Vagina (tissue), 2 donors: ENCODE data around the gene HTR4. TPM values are rescaled to one million over a fixed set of nuclear protein-coding genes. Genes with fewer than 3 reads are reported as not detected.
"Not testable (repeated sequence)": the region's sequence is repeated elsewhere in the genome, so short reads cannot be mapped to it uniquely, and the experiment has no call there.

ENCODE experiments used
- DNase-seq, 2 donors: peaks; one replicate each; pipeline ENCODE4 v3.0.0-alpha.2; 2017; ENCODE audit errors: extremely low spot score in 2 of 2
- H3K27ac ChIP-seq: fragments of 200-600 bp; sonication (generic); one replicate; pipeline ENCODE4 v1.5.1; 2019
- H3K27me3 ChIP-seq: fragments of 200-600 bp; sonication (generic); one replicate; pipeline ENCODE4 v1.5.1; 2019
- H3K36me3 ChIP-seq, 2 donors: fragments of 200-600 bp; sonication (generic); one replicate each; pipeline ENCODE4 v1.5.1; 2017 to 2019
- H3K4me1 ChIP-seq: fragments of 200-600 bp; sonication (generic); one replicate; pipeline ENCODE4 v1.5.1; 2019
- H3K4me3 ChIP-seq, 2 donors: fragments of 200-600 bp; sonication (generic); 1 replicate in 1 of 2; 2 replicates in 1 of 2; pipeline ENCODE4 v1.5.1; 2016 to 2019
- H3K9me3 ChIP-seq: fragments of 200-600 bp; sonication (generic); one replicate; pipeline ENCODE4 v1.5.1; 2019
- CTCF ChIP-seq, 3 experiments: fragments of 450-650 bp in 2 of 3; fragments of 200-600 bp in 1 of 3; sonication (generic) in 1 of 3; IDR thresholded peaks; one replicate each; pipeline ENCODE4 v1.5.1; 2017 to 2019; ENCODE audit warnings: antibody characterized with exemption in 3 of 3, mild to moderate bottlenecking in 2 of 3, moderate library complexity in 2 of 3
- POLR2A ChIP-seq, 2 donors: fragments of 450-650 bp; IDR thresholded peaks; one replicate each; pipeline ENCODE4 v1.6.1; 2017; ENCODE audit warnings: antibody characterized with exemption in 2 of 2, mild to moderate bottlenecking in 2 of 2, moderate library complexity in 2 of 2
- POLR2AphosphoS5 ChIP-seq, 2 donors: sonication (generic); formaldehyde crosslinking; IDR thresholded peaks; one replicate each; pipeline ENCODE4 v1.9.0; 2017; ENCODE audit warnings: antibody characterized with exemption in 2 of 2, mild to moderate bottlenecking in 2 of 2, low read depth in 1 of 2; ENCODE audit not compliant: insufficient read depth in 1 of 2
- intact Hi-C: fragments of 100-400 bp; cut with DNase I; formaldehyde crosslinking; loops from one replicate; pipeline ENCODE4 v1.15.1; 2023
- total RNA-seq: library from RNA; depleted of rRNA; stranded (reverse); fragments of >200 nt; gene quantifications from one replicate; pipeline ENCODE4 v1.2.3, GENCODE V29; 2016

The HTR4 gene
- total RNA-seq, 1 donor from 2014 or later = 2.9 TPM

GRCh38 chr5:148474025-148474511, 180.3 kb downstream of the HTR4 start:
- H3K9me3 ChIP-seq = no peaks in the 10 kb centered on the region
- no peaks in the 10 kb centered on the region for H3K4me1 ChIP-seq
- no peak overlapping the region for H3K4me3 ChIP-seq
- no peak overlapping the region for H3K27ac ChIP-seq
- H3K27me3 ChIP-seq = no peaks in the 10 kb centered on the region
- intact Hi-C loops = no loop called here
- TF ChIP-seq POLR2A (IDR thresholded peaks at IDR 0.05) (no peak), CTCF (IDR thresholded peaks at IDR 0.05) (no peak), POLR2AphosphoS5 (IDR thresholded peaks at IDR 0.05; ENCODE audit: insufficient read depth in 1 of 2, low read depth in 1 of 2) (no peak)
- no peaks in the 10 kb centered on the region for H3K36me3 ChIP-seq
- DNase-seq = no peak

GRCh38 chr5:148471379-148471778, 182.9 kb downstream of the HTR4 start:
- Histone ChIP-seq H3K36me3 (no peaks in the 10 kb centered on the region), H3K4me3 (no peak overlapping the region), H3K27ac (no peak overlapping the region), H3K9me3 (no peaks in the 10 kb centered on the region), H3K27me3 (no peaks in the 10 kb centered on the region), H3K4me1 (no peaks in the 10 kb centered on the region)
- TF ChIP-seq POLR2A (IDR thresholded peaks at IDR 0.05) = no peak
- no peak for TF ChIP-seq CTCF (IDR thresholded peaks at IDR 0.05)
- no peak for TF ChIP-seq POLR2AphosphoS5 (IDR thresholded peaks at IDR 0.05; ENCODE audit: insufficient read depth in 1 of 2, low read depth in 1 of 2)
- intact Hi-C loops = no loop called here
- DNase-seq = no peak

- no peaks in the 10 kb centered on the region for H3K27me3 ChIP-seq
- no peak for TF ChIP-seq POLR2A (IDR thresholded peaks at IDR 0.05)
- TF ChIP-seq CTCF (IDR thresholded peaks at IDR 0.05) = no peak
- TF ChIP-seq POLR2AphosphoS5 (IDR thresholded peaks at IDR 0.05; ENCODE audit: insufficient read depth in 1 of 2, low read depth in 1 of 2) = no peak
- intact Hi-C loops = no loop called here
- H3K9me3 ChIP-seq = no peaks in the 10 kb centered on the region
- H3K4me1 ChIP-seq = no peaks in the 10 kb centered on the region
- no peak overlapping the region for H3K27ac ChIP-seq
- DNase-seq = no peak
- no peaks in the 10 kb centered on the region for H3K36me3 ChIP-seq
- H3K4me3 ChIP-seq = no peak overlapping the region
Measured at GRCh38 chr5:148469501-148469935, 184.8 kb downstream of the HTR4 start.

- H3K27ac ChIP-seq, H3K4me1 ChIP-seq, H3K27me3 ChIP-seq, intact Hi-C loops, H3K36me3 ChIP-seq, H3K4me3 ChIP-seq, DNase-seq, H3K9me3 ChIP-seq: not testable (repeated sequence)
Measured at GRCh38 chr5:148468746-148469145, 185.6 kb downstream of the HTR4 start.

- no peaks in the 10 kb centered on the region for H3K9me3 ChIP-seq
- no peak for DNase-seq
- TF ChIP-seq POLR2A (IDR thresholded peaks at IDR 0.05) (no peak), POLR2AphosphoS5 (IDR thresholded peaks at IDR 0.05; ENCODE audit: insufficient read depth in 1 of 2, low read depth in 1 of 2) (no peak), CTCF (IDR thresholded peaks at IDR 0.05) (no peak)
- no peak overlapping the region for H3K27ac ChIP-seq
- intact Hi-C loops = no loop called here
- H3K27me3 ChIP-seq = no peaks in the 10 kb centered on the region
- no peaks in the 10 kb centered on the region for H3K36me3 ChIP-seq
- no peak overlapping the region for H3K4me3 ChIP-seq
- H3K4me1 ChIP-seq = no peaks in the 10 kb centered on the region
Measured at GRCh38 chr5:148467958-148468357, 186.4 kb downstream of the HTR4 start.

GRCh38 chr5:148466236-148466580, 188.1 kb downstream of the HTR4 start:
- H3K4me3 ChIP-seq = no peak overlapping the region
- DNase-seq = no peak
- intact Hi-C loops = no loop called here
- no peaks in the 10 kb centered on the region for H3K27me3 ChIP-seq
- no peak overlapping the region for H3K27ac ChIP-seq
- no peaks in the 10 kb centered on the region for H3K36me3 ChIP-seq
- H3K4me1 ChIP-seq = no peaks in the 10 kb centered on the region
- TF ChIP-seq POLR2AphosphoS5 (IDR thresholded peaks at IDR 0.05; ENCODE audit: insufficient read depth in 1 of 2, low read depth in 1 of 2) (no peak), POLR2A (IDR thresholded peaks at IDR 0.05) (no peak), CTCF (IDR thresholded peaks at IDR 0.05) (no peak)
- H3K9me3 ChIP-seq = no peaks in the 10 kb centered on the region
